ENCODE measurements around the gene NBPF6.
"Not testable (repeated sequence)": the region's sequence is repeated elsewhere in the genome, so short reads cannot be mapped to it uniquely, and the experiment has no call there.

The NBPF6 gene

DNA sequence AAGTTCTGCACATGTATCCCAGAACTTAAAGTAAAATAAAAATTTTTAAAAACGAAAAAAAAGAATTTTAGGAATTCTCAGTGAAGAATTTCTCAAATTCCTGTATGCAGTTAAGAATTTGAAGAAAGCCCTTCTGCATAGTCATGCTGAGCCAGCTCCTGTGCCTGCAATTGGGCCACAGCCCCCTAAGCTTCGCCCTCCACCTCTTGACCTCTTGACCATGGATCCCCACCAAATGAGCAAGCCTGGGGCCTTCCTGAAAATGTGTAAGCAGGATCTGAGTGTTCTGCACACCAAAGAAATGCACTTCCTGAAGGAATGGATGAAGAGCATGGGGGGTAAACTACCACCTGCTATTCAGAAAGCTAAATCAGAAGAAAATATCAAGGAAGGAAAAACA is 52.0 kb downstream of the NBPF6 start:
- no peak for DNase-seq (ENCODE audit: low read depth in 2 of 2)

GRCh38 chr1:108502624-108503023 is 52.5 kb downstream of the NBPF6 start:
- no peak for DNase-seq (ENCODE audit: low read depth in 2 of 2)

GRCh38 chr1:108503062-108503733 is 53.1 kb downstream of the NBPF6 start:
- no peak for DNase-seq (ENCODE audit: low read depth in 2 of 2)

DNA sequence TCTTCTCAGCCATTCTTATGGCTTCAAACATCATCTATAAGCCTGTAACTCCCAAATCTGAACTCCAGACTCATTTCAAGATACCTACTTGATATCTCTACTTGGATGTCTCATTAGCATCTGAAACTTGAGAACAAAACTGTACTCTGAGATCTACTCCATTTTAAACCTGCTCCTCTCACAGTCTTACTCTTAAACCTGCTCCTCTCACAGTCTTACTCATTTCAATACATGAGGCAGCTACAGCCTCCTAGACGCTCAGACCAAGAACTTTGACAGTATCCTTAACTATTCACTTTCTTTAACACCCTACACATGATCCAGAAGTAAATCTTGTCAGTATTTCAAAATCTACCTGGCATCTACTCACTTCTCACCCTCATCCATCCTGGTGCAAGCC is 54.3 kb downstream of the NBPF6 start:
- no peak for DNase-seq (ENCODE audit: low read depth in 2 of 2)

DNA sequence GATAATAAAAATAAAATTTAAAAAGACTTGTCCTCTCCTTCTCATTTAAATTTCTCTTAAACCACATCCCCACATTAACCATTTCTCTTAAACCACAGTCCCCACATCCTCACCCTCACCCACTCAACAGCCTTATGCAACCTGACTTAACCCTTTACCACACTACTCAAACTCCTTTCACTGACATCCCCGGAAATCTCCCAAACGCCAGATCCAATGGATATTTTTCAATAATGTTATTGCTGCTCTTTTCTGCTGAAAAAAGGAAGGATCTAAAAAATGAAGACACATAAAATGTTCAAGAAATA is 55.6 kb downstream of the NBPF6 start:
- no peak for DNase-seq (ENCODE audit: low read depth in 2 of 2)

GRCh38 chr1:108511764-108512163 is 61.6 kb downstream of the NBPF6 start:
- DNase-seq (ENCODE audit: low read depth in 2 of 2), result no peak

DNA sequence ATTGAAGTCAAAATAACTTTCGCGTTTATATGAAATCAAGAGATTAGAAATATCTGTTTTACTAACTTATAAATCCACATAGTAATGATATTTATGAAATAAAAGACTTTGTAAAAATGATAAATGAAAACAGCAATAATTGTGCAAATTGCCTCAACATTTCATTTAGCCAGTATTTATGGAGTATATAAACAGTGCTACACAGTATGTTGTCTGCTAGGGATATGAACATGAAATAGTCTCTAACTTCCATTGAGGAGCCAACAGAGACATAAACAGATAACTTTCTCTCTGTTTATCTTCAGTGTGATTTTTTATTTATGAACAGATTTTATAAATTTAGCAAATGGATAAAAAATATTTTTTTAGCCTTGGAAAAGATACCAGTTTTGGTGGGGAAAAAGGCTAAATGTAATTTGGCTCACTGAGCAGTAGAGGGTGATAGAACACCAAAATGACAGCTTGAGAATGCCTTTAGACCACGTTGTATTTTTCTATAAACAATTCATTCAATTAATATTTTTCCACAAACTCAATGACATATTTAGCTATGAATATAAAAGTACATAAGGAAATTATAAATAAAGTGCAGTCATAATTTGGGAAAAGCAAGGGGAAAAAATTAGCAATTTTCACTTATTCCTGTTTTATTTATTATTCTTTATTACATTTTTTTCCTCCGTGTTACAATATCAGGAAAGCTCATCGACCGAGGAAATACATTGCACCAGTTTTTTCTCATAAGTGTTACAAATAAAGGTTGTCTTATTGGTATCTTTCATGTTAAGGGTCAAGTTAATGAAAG is 62.3 kb downstream of the NBPF6 start:
- DNase-seq (ENCODE audit: low read depth in 2 of 2), result no peak

- DNase-seq (ENCODE audit: low read depth in 2 of 2), result no peak
These were observed 62.9 kb downstream of the NBPF6 start for GRCh38 chr1:108513044-108513415.

GRCh38 chr1:108513914-108514313 is 63.8 kb downstream of the NBPF6 start:
- DNase-seq (ENCODE audit: low read depth in 2 of 2), result not testable (repeated sequence)

GRCh38 chr1:108517301-108517897 is 67.3 kb downstream of the NBPF6 start:
- not testable (repeated sequence) for DNase-seq (ENCODE audit: low read depth in 2 of 2)
